ENCODE data around the gene CARD10.

Gene CARD10, protein sequence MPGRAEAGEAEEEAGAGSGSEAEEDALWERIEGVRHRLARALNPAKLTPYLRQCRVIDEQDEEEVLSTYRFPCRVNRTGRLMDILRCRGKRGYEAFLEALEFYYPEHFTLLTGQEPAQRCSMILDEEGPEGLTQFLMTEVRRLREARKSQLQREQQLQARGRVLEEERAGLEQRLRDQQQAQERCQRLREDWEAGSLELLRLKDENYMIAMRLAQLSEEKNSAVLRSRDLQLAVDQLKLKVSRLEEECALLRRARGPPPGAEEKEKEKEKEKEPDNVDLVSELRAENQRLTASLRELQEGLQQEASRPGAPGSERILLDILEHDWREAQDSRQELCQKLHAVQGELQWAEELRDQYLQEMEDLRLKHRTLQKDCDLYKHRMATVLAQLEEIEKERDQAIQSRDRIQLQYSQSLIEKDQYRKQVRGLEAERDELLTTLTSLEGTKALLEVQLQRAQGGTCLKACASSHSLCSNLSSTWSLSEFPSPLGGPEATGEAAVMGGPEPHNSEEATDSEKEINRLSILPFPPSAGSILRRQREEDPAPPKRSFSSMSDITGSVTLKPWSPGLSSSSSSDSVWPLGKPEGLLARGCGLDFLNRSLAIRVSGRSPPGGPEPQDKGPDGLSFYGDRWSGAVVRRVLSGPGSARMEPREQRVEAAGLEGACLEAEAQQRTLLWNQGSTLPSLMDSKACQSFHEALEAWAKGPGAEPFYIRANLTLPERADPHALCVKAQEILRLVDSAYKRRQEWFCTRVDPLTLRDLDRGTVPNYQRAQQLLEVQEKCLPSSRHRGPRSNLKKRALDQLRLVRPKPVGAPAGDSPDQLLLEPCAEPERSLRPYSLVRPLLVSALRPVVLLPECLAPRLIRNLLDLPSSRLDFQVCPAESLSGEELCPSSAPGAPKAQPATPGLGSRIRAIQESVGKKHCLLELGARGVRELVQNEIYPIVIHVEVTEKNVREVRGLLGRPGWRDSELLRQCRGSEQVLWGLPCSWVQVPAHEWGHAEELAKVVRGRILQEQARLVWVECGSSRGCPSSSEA

DNA sequence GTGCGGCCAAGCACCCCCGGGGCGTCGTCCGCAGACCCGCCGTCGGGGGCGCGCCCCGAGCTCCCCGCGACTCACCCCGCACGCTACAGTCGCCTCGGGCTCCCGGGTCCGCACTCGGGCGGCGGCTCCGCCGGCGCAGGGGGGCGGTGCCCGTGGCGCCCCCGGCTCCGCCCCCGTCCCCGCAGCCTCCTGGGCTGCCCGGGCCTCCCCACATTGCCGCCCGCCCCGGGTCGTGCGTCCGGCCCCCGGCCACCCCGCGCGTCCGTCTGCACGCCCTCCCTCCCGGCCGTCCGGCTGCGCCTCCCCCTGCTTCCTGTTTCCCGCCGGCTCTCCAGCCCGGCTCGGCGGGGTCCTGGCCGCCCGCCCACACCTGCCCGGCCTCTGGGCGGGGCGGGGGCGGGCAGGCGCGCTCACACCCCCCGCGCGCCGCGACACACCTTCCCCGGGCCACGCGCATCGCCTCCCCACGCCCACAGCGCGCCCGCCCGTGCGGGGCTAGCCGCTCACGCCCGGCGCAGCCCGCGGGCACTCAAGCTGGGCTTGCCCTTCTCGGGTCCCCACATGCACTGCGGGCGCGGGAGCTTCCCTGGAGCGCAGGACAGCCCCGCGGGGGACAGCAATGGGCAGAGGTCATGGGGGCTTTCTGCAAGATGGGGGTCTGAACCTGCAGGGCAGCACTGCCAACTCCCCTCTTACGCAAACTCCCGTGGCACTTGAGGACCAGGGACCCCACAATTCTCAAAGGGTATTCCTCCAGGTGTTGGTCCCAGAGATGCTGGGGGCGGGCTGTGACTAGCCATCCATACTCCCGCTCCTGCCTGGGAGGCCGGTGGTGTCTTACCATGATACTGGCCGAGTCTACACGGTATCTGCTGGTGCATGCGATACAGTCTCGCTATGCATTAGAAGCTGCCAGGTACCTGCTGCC is at the start of gene CARD10:
Gene CARD10, minus strand, starts transcription at position 148 of the 928 bp plus-strand sequence. CDS start 215 bp downstream, outside the sequence.
- DNase-seq, result no peak

DNA sequence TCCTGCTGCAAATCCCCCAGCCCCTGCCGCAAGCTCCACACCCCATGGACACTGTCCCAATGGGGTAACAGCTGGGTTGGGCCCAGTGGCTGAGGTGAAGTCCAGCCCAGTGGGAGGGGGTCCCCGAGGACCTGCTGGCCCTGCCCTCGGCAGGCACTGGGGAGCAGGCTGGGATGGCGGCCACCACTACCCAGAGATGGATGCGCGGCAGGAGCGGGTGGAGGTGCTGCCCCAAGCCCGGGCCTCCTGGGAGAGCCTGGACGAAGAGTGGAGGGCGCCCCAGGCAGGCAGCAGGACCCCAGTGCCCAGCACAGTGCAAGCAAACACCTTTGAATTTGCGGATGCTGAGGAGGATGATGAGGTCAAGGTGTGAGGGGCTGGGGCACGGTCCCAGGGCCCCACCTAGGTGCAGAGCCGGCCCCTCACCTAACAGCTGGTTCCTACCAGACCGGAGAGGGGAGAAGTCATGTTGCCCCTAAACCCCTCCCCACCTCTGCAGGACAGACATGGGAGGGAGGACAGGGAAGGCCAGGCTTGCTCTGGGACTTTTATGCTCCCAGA is 49.3 kb upstream of the CARD10 start:
- no peak for DNase-seq

DNA sequence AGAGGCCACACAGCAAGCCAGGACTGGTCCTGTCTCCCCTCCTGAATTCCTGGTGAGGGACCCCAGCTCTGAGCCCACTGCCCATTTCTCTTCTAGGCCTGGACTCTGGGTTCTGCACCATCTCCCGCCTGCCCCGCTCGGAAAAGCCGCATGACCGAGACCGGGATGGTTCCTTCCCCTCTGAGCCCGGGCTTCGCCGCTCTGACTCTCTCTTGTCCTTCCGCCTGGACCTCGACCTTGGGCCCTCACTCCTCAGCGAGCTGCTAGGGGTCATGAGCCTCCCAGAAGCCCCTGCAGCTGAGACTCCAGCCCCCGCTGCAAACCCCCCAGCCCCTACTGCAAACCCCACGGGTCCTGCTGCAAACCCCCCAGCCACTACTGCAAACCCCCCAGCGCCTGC is 48.8 kb upstream of the CARD10 start:
- no peak for DNase-seq

DNA sequence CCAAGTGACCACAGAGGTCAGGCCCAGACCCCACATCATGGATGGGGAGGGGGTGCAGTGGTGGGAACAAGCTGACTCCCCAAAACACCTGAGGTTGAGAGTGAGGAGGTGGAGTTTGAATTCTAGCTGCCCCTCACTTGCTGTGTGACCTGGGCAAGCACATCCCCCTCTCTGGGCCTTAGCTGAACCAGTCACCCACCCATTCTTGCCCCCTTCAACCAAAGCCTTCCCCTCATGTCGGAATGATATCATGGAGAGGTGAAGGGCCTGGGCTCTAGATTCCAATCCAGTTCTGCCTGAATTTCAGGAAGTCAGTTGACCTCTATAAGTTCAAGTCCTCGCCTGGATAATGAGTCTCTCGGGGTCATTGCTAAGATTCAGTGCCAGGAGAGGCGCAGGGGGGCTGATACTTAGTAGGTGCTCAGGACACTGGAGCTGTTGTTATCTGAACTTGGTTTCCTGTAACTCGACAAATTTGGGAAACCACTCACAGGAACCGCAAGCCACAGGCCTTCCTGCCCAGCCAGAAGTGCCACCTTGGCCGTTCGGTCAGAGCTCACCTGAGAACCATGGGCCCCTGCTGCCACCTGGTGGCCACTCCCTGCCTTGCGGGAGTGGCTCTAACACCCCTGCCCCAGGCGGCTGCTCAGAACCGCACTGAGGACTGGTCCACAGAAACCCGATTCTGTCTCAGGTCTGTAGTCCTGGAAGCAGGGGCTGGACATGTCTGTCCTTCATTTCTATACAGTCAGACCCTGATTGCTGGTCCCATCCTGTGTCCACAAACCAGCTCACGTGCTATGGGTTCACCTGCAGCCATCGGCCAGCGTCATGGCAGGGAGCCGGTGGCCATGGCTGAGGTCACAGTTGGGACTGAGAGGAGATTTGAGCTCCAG is 47.9 kb upstream of the CARD10 start:
- DNase-seq, result peak; percentile 29

DNA sequence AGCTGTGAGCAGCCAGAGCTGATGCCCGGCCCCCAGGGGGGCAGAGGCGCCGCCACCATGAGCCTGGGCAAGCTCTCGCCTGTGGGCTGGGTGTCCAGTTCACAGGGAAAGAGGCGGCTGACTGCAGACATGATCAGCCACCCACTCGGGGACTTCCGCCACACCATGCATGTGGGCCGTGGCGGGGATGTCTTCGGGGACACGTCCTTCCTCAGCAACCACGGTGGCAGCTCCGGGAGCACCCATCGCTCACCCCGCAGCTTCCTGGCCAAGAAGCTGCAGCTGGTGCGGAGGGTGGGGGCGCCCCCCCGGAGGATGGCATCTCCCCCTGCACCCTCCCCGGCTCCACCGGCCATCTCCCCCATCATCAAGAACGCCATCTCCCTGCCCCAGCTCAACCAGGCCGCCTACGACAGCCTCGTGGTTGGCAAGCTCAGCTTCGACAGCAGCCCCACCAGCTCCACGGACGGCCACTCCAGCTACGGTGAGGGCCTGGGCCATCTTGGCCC is 47.2 kb upstream of the CARD10 start:
- no peak for DNase-seq

DNA sequence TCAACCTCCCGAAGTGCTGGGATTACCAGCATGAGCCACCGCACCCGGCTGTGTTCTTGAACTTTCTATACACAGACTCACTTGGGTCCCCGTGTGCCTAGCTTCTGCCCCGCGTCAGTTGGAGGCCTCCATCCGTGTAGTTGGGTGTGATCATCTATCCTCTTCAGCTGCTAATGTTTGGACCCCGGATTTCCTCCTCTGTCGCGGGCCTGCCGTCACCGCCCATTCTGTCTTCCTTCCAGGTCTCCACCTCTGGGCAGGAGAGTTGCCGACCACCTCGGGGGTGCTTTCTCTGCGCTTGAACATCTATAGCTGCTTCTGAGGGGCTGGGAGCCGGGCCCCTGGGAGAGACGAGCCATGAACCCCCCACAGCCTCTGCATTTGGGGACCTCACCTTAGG is 46.6 kb upstream of the CARD10 start:
- DNase-seq, result no peak

DNA sequence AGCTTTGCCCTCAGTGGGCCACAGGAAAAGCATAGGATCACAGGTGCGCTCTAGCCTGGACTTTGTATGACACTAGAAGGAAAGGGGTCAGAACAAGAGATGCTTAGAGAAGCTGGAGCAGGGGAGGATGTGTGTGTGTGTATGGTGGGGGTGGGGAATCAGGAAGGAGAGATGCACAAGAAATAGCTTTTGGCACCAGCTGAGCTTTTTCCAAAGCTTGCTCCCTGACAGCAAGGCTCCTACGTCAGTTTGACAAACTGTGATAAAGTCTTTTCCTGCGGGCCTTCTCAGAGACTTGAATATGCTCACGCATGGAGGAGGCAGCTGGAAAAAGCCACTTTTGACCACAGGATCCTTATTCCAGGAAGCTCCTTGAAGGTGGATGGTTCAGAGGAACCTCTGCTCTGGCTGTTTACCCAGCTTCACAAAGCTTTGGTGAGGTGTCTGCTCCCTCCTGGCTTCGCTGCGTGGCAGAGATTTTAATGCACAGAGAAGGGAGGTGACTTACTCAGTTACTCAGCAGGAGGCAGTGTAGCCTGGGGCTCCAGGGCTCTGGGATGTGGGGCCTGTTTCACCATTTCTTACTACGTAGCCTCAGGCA is 45.0 kb upstream of the CARD10 start:
- no peak for DNase-seq

DNA sequence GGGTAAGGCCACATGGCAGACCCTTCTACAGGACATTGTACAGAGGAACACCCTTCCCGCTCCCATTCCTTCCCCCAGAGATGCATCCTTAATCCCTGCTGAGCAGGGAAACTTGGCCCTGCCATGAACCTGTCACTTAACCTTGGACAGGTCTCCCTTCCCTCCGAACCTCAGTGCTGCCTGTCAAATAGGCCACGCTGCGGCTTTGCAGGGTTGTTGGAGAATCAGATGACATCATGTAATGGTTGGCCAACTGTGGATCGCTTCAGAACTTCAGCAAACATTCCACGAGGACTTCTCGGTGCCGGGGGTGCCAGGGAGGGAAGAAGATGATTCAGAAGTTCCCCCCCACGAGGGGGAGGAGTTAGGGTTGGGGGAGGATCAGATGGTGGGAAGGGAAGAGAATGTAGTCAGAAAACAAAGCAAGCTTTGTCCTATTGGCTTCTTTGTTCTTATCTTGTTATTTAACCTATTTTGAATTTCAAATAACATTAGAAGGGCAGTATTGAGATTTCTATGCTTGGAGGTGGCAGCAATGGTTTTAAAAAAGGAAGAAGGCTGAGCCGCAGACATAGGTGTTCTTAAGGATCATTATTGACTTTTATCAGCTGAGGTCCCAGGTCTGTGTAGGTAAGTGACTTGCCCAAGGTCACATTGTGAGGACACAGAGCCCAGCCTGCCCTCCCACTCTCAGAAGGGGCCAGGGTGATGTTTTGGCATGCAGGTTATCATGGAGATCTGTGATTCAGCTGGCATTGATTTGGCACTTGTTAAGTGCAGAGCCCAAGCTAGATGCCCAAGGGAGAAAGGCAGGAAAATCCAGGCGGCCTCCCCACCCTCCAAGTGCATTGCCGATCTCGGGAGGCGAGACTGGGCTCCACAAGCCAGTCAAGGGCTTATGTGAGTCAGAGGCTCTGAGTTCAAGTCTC is 44.2 kb upstream of the CARD10 start:
- no peak for DNase-seq

DNA sequence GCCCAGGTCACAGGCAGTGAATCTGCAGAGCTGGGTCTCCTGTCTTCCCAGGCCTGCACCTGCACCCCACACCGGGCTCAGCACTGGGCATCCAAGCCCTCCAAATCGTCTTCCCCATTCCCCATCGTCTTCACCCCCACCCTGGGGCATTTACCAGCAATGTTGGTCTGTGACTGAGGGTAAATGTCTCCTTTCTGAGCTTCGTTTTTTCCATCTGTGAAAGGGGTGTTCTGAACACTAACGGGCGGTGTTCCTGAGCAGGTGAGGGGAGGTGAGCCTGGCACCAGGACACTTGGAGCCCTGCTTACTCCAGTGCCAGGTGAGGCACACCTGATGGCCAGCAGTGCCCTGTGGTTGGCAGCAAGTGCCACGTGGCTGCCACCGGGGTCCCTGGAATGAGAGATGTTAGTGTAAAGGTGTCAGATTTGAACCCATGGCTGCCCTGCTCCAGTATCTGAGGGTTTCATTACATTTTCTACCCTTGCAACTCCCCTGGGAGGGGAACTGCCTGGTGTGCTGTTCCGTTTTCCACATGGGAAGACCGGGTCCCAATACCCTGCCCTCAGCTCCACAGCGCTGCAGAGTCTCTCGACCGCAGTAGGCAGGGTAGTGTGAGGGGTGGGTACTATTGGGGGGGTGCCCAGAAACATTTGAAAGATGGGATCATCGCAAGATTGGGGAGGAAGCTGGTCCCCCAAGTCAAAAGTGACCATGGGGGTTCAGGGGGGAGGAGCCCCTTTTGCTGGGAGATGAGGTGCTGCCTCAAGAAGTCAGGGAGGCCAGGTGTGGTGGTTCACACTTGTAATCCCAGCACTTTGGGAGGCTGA is 43.0 kb upstream of the CARD10 start:
- no peak for DNase-seq

DNA sequence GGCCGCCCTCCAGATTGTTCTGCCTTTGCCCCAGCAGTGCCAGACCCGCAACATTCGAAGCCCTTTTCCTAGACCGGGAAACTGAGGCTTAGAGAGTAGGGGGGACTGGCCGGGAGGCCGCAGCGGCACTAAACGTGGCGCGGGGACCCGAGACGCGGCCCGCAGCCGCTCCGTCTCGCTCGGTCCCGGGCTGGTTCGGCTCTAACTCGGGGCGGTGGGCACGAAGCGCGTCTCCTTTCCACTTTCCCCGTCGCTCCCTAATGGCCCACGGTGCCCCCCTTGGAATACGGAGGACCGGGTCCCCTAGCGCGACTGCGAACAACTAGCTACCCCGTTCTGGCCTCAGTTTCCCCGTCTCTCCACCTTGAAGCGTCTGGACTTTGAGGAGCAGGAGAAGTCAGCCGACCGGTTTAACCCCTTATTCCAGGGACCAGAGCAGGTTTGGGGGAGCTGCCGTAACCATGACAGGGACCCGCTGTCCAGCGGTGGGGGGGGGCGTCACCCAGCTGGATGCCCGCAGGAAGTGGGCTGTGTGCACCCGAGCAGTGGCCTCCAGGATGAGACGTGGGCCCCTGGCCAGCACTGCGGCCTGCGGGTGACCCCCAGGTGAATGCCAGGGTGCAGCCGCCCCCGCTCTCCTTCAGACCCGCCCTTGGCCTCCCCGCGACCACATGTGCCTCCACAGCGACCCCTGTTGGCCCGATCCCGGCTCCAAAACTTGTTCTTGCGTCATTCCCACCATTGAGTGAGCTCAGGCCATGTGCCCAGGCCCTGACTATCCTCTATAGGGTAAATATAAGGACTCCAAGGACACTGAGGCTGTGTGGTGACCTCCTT is 42.2 kb upstream of the CARD10 start:
- no peak for DNase-seq

DNA sequence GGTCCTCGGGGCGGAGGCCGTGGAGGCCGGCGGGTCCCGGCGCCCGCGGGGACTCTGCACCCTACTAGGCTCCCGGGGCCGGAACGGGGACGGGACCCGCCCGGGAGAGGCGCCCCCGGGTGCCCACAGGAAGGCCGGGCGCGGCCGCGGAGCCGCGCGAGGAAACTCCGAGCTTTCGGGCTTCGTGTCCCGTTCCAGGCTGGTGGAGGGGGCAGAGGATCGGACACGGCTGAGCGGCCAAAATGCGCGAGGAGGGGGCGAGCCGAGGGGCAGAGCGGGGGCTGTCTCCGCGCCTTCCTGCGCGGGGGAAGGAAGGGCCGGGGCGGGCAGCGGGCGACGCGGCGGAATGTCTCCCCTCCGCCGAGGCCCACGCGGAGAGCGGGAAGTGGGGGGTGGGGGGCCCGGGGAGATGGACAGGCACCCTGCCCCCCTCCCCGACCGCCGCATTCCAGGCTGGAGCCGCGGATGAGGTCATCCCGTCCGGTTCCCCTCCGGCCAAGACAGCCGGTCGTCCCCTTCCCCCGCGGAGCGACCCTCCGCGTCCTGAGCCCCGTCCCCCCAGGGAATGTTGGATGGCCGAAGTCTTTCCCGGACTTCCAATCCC is 41.5 kb upstream of the CARD10 start:
- DNase-seq, result no peak

DNA sequence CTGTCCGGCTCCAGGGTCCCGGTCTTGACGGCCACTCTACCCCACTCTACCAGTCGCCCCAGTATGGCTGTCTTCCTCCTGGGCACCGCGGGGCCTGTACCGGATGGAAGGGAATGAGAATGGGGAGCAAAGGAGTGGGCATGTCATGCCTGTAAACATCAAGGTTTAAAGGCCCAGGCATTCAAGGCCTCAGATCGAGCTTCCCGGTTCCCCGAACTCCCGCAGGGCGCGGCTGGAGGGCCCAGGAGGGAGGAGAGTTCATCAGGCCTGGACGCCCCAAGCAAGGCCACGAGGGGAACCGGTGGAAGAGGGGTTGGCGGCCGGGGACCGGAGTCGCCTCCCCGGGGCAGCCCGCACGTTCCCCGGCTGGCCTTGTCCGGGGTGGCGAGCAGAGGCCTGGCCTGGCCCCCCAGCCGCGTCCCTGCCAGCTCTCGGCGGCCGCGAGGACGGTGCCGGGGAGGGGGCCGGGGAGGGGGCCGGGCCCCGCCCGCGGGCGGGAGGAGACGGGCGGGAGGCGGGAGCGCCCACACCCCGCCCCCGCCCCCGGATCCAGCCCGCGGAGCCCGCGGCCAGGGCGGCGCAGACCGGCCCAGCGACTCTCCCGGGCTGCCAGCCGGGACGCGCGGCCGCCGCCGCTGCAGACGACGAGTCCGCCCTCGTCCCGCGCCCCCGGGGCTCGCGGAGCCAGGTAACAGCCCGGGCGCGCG is 40.8 kb upstream of the CARD10 start, which contains the start of gene CDC42EP1:
Gene CDC42EP1, plus strand, starts transcription at position 580 of the 707 bp plus-strand sequence. CDS start 5,870 bp downstream, outside the sequence.
- DNase-seq, result no peak

DNA sequence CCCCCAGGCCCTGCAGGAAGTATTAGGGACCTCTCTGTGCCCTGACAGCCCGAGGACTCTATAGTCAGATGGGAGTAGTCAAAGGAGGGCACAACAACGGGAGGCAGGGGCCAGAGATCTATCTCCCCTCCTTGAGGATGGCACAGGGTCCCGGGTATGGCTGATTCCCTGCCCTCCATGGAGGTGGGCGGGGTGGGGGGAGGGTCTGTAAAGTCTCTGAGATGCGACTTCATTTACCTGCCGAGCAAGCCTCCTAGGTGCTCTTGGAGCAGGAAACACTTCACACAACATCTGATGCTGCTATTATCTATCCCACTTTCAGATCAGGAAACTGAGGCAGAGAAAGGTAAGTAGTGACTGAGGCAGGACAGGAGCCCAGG is 40.3 kb upstream of the CARD10 start:
- no peak for DNase-seq

DNA sequence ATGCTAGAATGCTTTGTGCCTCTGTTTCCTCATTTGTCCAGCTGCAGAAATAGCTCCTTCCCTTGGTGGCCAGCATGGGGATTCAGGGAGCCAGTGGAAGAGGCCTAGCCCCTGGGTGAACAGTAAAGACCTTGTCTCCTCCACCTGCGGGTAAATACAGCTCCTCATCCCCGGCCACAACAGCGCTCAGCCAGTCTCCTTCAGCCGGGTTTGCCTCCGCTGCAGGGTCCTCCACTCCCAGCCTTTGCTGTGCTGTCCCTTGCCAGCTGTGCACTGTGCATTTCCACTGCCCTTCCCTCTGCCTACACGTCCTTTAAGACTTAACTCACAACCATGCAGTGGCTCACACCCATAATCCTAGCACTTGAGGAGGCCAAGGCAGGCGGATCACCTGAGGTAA is 39.6 kb upstream of the CARD10 start:
- DNase-seq, result no peak

DNA sequence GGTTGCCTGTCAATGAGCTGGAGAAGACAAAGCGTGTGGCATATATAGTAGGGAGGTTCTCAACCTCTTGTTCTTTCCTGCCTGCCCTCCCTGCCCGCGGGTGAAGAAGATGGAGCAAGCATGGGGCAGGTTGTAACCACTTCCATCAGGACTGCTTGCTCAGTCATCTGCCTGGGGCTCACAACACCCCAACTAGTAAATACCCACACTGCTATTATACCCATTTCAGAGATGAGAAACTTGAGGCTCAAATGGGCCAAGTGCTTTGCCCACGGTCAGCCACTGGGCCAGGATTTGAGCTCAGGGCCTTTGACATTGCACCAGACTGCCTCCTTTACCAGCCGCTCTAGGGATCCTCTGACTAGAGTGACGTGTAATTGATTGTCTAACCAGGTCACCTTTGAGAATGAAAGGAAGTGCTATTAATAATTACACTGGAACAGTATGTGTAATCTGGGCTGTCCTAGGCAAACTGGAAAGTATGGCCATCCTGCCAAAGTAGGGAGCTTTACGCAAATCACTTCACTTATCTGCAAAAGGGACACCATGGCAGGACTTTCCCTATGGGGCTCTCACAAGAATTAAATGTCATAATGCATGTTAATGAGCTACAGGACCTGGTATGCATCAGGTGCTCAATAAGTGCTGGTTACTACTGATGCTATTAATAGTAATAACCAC is 38.2 kb upstream of the CARD10 start:
- no peak for DNase-seq

DNA sequence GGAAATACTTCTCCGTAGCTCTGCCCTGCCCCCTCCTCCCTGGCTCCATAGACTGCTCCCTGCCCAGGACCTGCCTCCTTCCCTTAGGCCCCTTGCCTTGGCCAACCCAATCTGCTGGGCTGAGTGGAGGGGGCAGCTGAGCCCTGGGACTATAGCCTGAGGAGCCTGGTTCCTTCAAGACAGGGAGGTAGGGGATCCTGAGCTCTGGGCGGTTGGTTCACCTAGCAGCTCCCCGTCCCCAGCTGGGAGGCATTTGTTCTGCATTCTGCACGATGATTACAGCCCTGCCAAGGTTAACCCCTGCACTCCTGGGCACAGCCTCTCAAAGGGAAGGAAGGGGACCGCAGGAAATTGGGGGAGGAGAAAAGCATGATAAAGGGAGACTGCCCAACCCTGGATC is 37.5 kb upstream of the CARD10 start:
- no peak for DNase-seq
